ENCODE measurements around the gene CFAP410. TPM values are rescaled to one million over a fixed set of nuclear protein-coding genes. Genes with fewer than 3 reads are reported as not detected.

The CFAP410 gene
- total and polyA plus RNA-seq, 2 of the 4 experiments (the other 2 are of a cell fraction), result 3.8 to 10.3 TPM

DNA sequence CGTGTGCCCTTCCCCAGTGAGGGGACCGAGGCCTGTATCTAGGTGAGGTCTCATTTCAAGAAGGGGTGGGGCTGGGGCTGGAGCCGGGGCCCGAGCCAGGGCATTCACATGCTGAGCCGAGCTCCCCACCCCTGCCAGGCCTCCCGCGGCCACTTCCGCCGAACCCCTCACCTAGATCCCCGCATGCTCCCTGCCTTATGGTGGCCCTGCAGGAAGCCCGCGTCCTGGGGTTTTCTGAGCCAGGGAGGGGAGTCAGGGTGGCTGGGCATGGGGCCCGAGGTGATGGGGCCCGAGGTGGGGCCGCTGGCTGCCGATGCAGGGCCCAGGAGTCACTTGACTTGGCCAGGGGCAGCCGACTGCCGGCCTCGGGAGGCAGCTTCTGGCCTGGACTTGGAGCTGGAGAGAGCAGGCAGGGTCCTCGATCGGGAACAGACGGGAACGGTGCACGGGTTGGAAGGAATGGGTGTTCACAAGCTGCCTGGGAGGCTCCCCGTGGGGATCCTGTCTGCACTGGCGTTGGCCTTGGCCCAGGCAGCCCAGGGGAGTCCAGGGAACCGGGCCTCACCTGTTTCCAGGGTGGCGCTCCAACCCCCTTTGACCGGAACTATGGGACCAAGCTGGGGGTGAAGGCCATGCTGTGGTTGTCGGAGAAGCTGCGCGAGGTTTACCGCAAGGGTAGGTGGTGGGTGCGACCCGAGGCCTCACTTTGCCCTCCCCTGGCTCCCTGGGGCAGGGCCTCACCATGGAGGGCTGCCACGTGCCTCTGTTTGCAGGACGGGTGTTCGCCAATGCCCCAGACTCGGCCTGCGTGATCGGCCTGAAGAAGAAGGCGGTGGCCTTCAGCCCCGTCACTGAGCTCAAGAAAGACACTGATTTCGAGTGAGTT, 13.6 kb downstream of the CFAP410 start:
- Histone ChIP-seq H2BK20ac (ENCODE audit: low read depth, low read length) (no peak overlapping the region), H3K4me1 (ENCODE audit: control insufficient read depth, insufficient read depth, low read length) (no peaks in the 10 kb centered on the region), H3K79me1 (ENCODE audit: low read depth in 1 of 2, low read length in 2 of 2) (no peaks in the 10 kb centered on the region), H2AK9ac (replicated peaks; ENCODE audit: low read depth, low read length, poor library complexity) (peak overlapping the region; percentile 50), H2BK5ac (ENCODE audit: low read depth, low read length, poor library complexity, severe bottlenecking) (no peak overlapping the region), H3K27me3 (ENCODE audit: control insufficient read depth, insufficient read depth, low read length) (no peaks in the 10 kb centered on the region), H3K27ac (ENCODE audit: insufficient read depth, low read length) (no peak overlapping the region), H3K4me3 (ENCODE audit: insufficient read depth, low read depth, low read length) (no peak overlapping the region), H3K9ac (ENCODE audit: low read depth, low read length) (no peak overlapping the region), H3K4ac (ENCODE audit: low read depth, low read length) (no peak overlapping the region), H3K9me1 (ENCODE audit: insufficient read depth, low read length) (no peaks in the 10 kb centered on the region), H4K8ac (ENCODE audit: low read depth in 2 of 2, low read length in 2 of 2) (no peak overlapping the region), H2BK120ac (ENCODE audit: low read depth, low read length) (no peak overlapping the region), H4K20me1 (ENCODE audit: insufficient read depth, low read length) (peaks cover 11% of the 10 kb centered on the region), H3K18ac (ENCODE audit: low read depth, low read length) (no peak overlapping the region), H3K4me2 (ENCODE audit: low read depth, low read length) (no peak overlapping the region), H3K36me3 (ENCODE audit: control insufficient read depth, insufficient read depth, low read length) (peaks cover 51% of the 10 kb centered on the region), H4K91ac (ENCODE audit: insufficient read depth, low read depth, low read length) (no peak overlapping the region), H2AK5ac (ENCODE audit: low read depth, low read length) (no peak overlapping the region), H2AFZ (replicated peaks; ENCODE audit: low read length, poor library complexity) (peak overlapping the region; percentile 21), H3K14ac (replicated peaks; ENCODE audit: low read depth, low read length) (no peak overlapping the region), H3K56ac (ENCODE audit: extremely low read depth, insufficient read depth, low read length) (no peak overlapping the region), H3K23ac (ENCODE audit: low read depth, low read length) (no peak overlapping the region), H4K5ac (ENCODE audit: low read depth, low read length) (no peak overlapping the region), H3K9me3 (ENCODE audit: control insufficient read depth, insufficient read depth, low read length) (no peaks in the 10 kb centered on the region), H2BK15ac (ENCODE audit: low read depth, low read length) (no peak overlapping the region)
- POLR2A ChIA-PET (ENCODE audit: unreplicated experiment), result no interaction called here
- BruUV-seq (replicated peaks), result no TSS peak
- dilution Hi-C loops (cut with HindIII; ENCODE audit: low sequenced_read_pairs, unreplicated experiment) (no loop called here), intact Hi-C loops (cut with micrococcal nuclease) (no loop called here), in situ Hi-C loops (cut with MboI; ENCODE audit: low sequenced_read_pairs) (no loop called here)
- CTCF ChIA-PET, result no interaction called here
- DNase-seq (no peak), ATAC-seq (ENCODE audit: low read depth) (no peak)
- no peak for TF ChIP-seq RFX5 (IDR thresholded peaks at IDR 0.05; ENCODE audit: low read depth, low read length)
- TF ChIP-seq POLR2A (IDR thresholded peaks at IDR 0.05; ENCODE audit: low read depth, low read length), result no peak
- TF ChIP-seq SMC3 (IDR thresholded peaks at IDR 0.05; ENCODE audit: low read depth, low read length), result no peak
- no peak for TF ChIP-seq RCOR1 (IDR thresholded peaks at IDR 0.05; ENCODE audit: insufficient replicate concordance, low read length)
- TF ChIP-seq RAD21 (IDR thresholded peaks at IDR 0.05; ENCODE audit: low read length), result no peak
- no peak for TF ChIP-seq CHD1 (IDR thresholded peaks at IDR 0.05; ENCODE audit: low read depth, low read length)
- WGBS, 2 experiments (ENCODE audit: extremely low coverage in 2 of 2, insufficient read length in 1 of 2), result 96% methylated on average over 12 of the region's 44 CpGs; no CpG with 5 or more reads in 1 of the 2 experiments
